Panc1 (cell line): ENCODE measurements around the gene DEPDC5.

ENCODE experiments used
- POLR2AphosphoS5 ChIP-seq: IDR thresholded peaks from 2 replicates; pipeline ENCODE4 v1.6.1; 2012; ENCODE audit warnings: mild to moderate bottlenecking, low read depth, low read length, moderate library complexity
- REST ChIP-seq, 2 experiments: IDR thresholded peaks; 2 replicates each; pipeline ENCODE4 v1.6.1; 2011 to 2012; ENCODE audit warnings: low read depth in 2 of 2, control low read depth in 1 of 2, low read length in 1 of 2, mild to moderate bottlenecking in 1 of 2, moderate library complexity in 1 of 2; ENCODE audit not compliant: insufficient read depth in 1 of 2
- TCF7L2 ChIP-seq: IDR thresholded peaks from 2 replicates; pipeline ENCODE4 v1.6.1; 2011; ENCODE audit warnings: mild to moderate bottlenecking, low read depth, low read length, inconsistent platforms
- TF ChIP-seq, protein P1 (sequence below): fragments of 450-650 bp; IDR thresholded peaks from 2 replicates; pipeline ENCODE4 v1.5.1; 2017; ENCODE audit warnings: mild to moderate bottlenecking

DNA sequence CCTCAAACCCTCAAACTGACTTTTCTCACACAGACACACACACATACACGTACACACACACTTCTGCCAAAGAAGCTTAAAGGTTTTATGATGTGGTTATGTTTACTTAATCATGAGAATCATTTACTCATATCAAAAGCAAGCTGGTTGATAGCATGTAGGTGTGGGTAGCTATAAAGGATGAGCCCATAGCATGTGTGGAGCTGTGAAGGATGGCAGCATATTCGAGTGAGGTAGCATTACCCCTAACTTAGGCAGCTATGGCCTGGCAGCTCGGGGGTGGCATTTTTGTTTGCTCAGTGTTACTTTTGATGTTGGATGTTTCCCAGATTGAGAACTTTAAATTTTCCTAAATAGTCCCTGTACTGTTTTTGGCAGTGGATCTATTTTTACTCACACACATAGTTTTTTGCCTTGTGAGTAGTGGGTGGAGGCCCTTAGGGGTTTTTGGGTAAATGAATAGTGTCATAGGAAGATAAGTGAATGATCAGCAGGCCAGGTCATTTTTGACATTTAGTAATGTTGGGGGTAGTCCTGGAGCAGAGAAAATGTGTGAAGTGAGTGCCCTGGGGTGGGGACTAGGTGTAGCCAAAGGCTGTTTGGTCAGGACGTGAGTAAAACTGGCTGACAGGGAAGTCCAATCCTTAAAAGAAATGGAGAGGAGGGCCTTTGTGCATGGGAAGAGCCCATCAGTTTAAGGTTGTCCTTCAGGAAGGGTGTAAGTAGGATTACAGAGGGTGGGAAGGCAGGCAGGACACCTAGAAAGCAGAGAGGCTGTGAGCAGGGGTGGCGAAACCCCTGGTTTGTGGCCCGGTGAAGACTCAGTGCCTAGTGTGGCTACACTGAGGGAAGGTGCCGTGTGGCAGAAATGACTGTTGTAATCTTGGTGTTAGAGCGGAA lies 197.6 kb downstream of the DEPDC5 start:
- TF ChIP-seq, protein P1, sequence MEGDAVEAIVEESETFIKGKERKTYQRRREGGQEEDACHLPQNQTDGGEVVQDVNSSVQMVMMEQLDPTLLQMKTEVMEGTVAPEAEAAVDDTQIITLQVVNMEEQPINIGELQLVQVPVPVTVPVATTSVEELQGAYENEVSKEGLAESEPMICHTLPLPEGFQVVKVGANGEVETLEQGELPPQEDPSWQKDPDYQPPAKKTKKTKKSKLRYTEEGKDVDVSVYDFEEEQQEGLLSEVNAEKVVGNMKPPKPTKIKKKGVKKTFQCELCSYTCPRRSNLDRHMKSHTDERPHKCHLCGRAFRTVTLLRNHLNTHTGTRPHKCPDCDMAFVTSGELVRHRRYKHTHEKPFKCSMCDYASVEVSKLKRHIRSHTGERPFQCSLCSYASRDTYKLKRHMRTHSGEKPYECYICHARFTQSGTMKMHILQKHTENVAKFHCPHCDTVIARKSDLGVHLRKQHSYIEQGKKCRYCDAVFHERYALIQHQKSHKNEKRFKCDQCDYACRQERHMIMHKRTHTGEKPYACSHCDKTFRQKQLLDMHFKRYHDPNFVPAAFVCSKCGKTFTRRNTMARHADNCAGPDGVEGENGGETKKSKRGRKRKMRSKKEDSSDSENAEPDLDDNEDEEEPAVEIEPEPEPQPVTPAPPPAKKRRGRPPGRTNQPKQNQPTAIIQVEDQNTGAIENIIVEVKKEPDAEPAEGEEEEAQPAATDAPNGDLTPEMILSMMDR, result no peak
- TF ChIP-seq POLR2AphosphoS5, result no peak
- no peak for TF ChIP-seq REST (IDR thresholded peaks at IDR 0.05; ENCODE audit: insufficient read depth in 1 of 2, low read depth in 2 of 2, low read length in 1 of 2)
- TF ChIP-seq TCF7L2, result no peak
